Right ventricle myocardium inferior (tissue), 1 donor: ENCODE data around the gene ZSWIM3. TPM values are rescaled to one million over a fixed set of nuclear protein-coding genes. Genes with fewer than 3 reads are reported as not detected.
A peak's percentile ranks its signal among the peaks of the same experiment; 100 is the strongest.
"Not testable (repeated sequence)": the region's sequence is repeated elsewhere in the genome, so short reads cannot be mapped to it uniquely, and the experiment has no call there.

Experiments
- ATAC-seq: fragments of 200-7000 bp; cut with Tn5 transposase; one replicate; pipeline ENCODE4 v1.9.1; 2020; ENCODE audit warnings: mild to moderate bottlenecking, moderate library complexity
- DNase-seq: peaks from one replicate; pipeline ENCODE4 v3.0.0; 2021; ENCODE audit errors: missing footprints
- intact Hi-C: fragments of 100-400 bp; cut with DNase I; formaldehyde crosslinking; loops from one replicate; pipeline ENCODE4 v1.11.0; 2022
- total RNA-seq: library from RNA; stranded (reverse); fragmentation: NEBNext Ultra II Directional; extraction: Animal tissue kit (Norgen Biotek cat#: 25700); gene quantifications from one replicate; pipeline ENCODE4 v1.2.1, GENCODE V29; 2021
- donor health status: DM: no; HTN: yes; CAD: no; lungs with severe emphysema.

ZSWIM3 gene
- total RNA-seq, 1 donor from 2014 or later: 2.1 TPM

DNA sequence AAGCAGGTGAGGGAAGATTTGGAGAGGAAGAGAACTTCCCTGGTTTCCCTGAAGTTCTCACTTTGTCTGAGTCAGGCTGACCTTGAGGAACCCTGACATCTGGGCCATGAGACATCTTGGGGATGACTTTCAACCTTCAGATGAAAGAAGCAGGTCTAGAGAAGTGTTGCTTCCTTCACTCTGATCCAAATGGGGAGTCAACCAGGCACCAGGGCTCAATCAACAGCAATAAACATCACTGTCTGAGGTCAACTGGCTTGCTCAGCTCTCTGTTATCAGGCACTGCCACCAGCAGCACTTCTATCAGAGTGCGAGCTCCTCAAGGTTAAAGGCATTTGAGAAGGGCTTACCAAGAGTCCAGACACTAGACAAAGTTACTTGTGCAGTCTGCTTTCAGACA is 6.5 kb upstream of the ZSWIM3 start:
- intact Hi-C loops: no loop called here
- ATAC-seq (peak; percentile 55), DNase-seq (no peak)

GRCh38 chr20:45851501-45851900 is 5.9 kb upstream of the ZSWIM3 start:
- ATAC-seq: no peak
- intact Hi-C loops: no loop called here
- DNase-seq: no peak

DNA sequence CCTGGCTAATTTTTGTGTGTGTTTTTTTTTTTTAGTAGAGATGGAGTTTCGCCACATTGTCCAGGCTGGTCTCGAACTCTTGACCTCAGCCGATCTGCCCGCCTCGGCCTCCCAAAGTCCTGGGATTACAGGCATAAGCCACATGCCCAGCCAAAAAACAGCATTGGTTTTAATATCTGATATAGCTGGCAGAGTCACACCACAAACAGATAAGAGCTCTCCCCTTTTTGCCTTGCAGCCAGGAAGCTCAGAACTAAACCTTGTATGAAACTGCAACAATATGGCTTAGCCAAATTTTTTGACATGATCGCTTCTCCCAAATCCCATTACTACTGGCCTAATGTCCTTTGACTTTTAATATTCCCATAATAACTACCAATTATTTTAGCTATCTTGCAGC is 5.1 kb upstream of the ZSWIM3 start:
- intact Hi-C loops: no loop called here
- DNase-seq: no peak
- ATAC-seq: no peak

DNA sequence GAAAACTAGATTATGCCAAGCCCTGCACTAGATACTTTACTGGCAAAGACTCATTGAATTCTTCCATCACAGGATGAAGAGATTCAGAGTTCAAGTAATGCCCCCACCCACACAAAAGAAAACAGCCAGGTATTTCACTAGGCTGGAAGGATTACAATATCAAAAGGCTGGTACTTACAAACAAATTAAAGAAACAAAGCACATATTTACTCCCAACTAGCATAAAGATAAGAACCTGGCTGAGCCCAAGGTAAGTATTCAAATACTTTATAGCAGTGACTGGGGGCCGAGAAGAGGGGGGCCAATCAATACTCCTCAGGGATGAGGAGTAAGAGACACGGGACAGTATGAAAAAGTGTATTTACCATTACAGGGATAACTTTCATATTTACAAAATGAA is 3.9 kb upstream of the ZSWIM3 start:
- no peak for DNase-seq
- no peak for ATAC-seq
- intact Hi-C loops: no loop called here

GRCh38 chr20:45857882-45858216 is 435 bp downstream of the ZSWIM3 start:
- DNase-seq: no peak
- intact Hi-C loops: no loop called here
- no peak for ATAC-seq

DNA sequence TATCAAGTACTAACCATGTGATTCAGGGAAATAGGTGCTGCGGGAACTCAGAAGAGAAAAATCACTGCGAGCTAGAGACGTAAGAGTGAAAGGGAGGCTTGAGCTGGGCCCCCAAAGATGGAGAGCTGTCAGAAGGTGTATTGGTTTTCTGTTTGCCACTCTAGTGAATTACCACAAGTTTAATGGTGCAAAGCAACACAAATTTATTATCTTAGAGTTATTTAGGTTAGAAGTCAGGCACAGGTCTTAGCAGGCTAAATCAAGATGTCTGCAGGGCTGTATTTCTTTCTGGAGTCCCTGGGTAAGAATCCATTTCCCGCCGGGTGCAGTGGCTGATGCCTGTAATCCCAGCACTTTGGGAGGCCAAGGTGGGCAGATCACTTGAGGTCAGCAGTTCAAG is 2.5 kb downstream of the ZSWIM3 start:
- ATAC-seq: no peak
- no peak for DNase-seq
- intact Hi-C loops: no loop called here

- DNase-seq (no peak), ATAC-seq (no peak)
- intact Hi-C loops: no loop called here
These were observed 3.3 kb downstream of the ZSWIM3 start for GRCh38 chr20:45860560-45861220.

- no peak for ATAC-seq
- no peak for DNase-seq
- intact Hi-C loops: no loop called here
These were observed 4.0 kb downstream of the ZSWIM3 start for GRCh38 chr20:45861221-45862075.

GRCh38 chr20:45863543-45864470 is 6.4 kb downstream of the ZSWIM3 start:
- DNase-seq: no peak
- no peak for ATAC-seq
- intact Hi-C loops: no loop called here

GRCh38 chr20:45866454-45866853 is 9.0 kb downstream of the ZSWIM3 start:
- intact Hi-C loops: no loop called here
- DNase-seq (no peak), ATAC-seq (no peak)

DNA sequence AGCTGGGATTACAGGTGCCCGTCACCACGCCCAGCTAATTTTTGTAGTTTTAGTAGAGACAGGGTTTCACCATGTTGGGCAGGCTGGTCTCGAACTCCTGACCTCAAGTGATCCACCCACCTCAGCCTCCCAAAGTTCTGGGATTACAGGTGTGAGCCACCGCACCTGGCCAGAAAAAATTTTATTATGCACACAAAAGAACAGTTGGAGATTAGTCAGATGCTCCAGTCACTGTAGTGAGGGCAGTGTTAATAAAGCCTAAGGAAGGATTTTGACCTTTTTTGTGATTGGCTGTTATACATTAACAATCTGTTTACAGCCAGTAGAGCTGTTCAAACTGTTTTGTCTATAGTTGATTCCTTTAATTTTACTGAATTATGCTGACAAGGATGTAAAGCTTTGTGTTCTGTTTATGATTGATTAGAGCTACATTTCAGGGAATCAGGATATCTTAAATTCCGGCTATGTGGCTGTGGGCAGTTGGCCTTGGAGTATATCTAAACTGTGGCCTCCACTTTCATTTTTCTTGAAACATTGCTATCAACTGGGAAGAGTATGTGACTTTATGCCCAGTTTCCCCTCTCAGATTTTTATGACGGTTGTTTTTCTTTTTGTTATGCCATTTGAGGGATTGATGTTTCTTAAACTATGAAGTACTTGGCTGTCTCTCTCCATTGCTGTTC is 9.9 kb downstream of the ZSWIM3 start:
- intact Hi-C loops: no loop called here
- ATAC-seq (no peak), DNase-seq (no peak)

DNA sequence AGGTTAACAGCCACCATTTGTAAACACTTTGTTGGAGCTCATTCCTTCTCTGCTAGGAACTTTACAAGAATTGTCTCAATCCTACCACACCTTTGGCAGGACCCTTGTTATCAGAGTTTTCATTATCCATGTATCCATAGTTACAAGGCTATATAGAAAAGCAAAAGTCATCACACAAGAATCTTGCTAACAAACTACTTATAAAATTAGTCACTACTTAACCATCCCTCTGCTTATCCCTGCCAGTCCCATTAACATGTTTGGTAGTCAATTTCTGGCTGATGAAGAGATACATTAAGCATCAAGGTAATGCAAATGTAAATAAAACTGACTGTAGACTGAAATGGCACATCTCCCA is 10.4 kb downstream of the ZSWIM3 start:
- ATAC-seq: no peak
- intact Hi-C loops: no loop called here
- DNase-seq: no peak

- ATAC-seq (no peak), DNase-seq (peak; percentile 4)
- intact Hi-C loops: no loop called here
These were observed 15.2 kb downstream of the ZSWIM3 start for GRCh38 chr20:45872626-45873025.

DNA sequence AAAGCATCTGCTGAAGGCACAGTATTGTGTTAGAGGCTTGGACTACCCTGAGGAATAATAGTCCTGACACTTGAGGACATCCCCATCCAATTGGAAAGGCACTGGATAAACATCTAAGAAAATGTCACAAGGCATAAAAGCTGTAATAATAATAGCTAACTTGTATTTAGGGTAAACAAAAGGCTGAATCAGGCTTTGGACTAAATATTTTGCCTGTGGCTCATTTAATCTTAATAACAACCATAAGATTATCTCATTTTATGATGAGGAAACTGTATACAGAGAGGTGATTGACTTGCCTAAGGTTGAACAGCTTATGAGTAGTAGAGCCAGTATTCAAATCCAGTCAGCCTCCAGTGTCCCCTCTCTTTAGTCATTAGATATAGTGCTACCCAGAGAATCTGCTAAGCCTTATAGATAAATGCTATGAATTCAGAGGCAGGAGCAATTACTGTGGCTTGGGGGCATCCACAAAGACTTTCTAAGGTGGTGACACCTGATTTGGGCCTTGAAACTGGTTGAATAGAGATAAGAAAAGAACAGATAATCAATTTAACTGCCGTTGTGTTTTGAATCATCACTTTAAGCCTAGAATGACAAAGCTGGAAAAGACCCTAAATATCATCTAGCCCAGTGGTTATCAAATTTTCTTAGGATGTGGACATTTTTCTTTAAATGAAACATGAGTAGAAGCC is 16.1 kb downstream of the ZSWIM3 start:
- intact Hi-C loops: no loop called here
- no peak for DNase-seq
- ATAC-seq: no peak

DNA sequence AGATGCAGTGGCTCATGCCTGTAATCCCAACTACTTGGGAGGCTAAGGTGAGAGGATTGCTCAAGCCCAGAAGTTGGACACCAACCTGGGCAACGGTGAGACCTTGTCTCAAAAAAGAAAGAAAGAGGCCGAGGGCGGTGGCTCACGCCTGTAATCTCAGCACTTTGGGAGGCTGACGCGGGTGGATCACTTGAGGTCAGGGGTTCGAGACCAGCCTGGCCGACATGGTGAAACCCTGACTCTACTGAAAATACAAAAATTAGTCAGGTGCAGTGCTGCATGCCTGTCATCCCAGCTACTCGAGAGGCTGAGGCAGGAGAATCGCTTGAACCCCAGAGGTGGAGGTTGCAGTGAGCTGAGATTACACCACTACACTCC is 16.7 kb downstream of the ZSWIM3 start:
- intact Hi-C loops, DNase-seq, ATAC-seq: not testable (repeated sequence)

DNA sequence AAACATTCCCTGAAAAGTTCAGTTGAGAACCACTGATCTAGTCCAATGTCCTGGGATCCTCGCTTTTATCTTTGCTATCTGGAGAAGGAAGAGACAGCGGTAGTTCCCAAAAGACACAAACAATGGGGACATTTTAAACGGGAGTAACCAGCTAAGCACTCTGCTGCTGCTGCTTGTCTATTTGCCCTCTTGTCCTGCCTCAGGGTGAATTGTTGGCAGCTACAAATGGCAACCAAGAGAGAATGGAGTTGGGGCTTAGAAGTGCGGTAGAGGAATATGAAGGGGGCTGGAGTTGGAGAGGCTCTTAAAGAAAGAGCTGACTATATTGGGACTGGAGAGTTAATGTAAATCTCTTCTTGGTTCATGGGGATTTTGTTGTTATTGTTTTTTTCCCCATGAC is 17.2 kb downstream of the ZSWIM3 start:
- no peak for ATAC-seq
- intact Hi-C loops: no loop called here
- DNase-seq: no peak

GRCh38 chr20:45878076-45878761 is 20.8 kb downstream of the ZSWIM3 start:
- intact Hi-C loops: no loop called here
- ATAC-seq (peak; percentile 46), DNase-seq (no peak)
